Esophagus squamous epithelium (tissue), 5 donors: Measurements from ENCODE around the gene MED26. TPM values are rescaled to one million over a fixed set of nuclear protein-coding genes. Genes with fewer than 3 reads are reported as not detected.

Experiments used
- DNase-seq: peaks from one replicate; lab custom pipeline; 2025; lab: John Stamatoyannopoulos, UW
- H3K27ac ChIP-seq, 4 donors: fragments of 200-600 bp; sonication (generic); one replicate each; pipeline ENCODE4 v1.5.1; 2016 to 2019; ENCODE audit warnings: mild to moderate bottlenecking in 1 of 4
- H3K27me3 ChIP-seq, 4 donors: fragments of 200-600 bp; sonication (generic); 1 replicate in 3 of 4; 2 replicates in 1 of 4; pipeline versions ENCODE4 v1.5.1 to v1.6.0; 2017 to 2021; ENCODE audit warnings: antibody characterized with exemption in 1 of 4
- H3K36me3 ChIP-seq, 3 donors: fragments of 200-600 bp; sonication (generic); one replicate each; pipeline ENCODE4 v1.5.1; 2016 to 2019
- H3K4me1 ChIP-seq, 3 donors: fragments of 200-600 bp; sonication (generic); one replicate each; pipeline ENCODE4 v1.5.1; 2017 to 2019
- H3K4me3 ChIP-seq, 4 donors: fragments of 200-600 bp; sonication (generic); 1 replicate in 3 of 4; 2 replicates in 1 of 4; pipeline ENCODE4 v1.5.1; 2016 to 2019; ENCODE audit warnings: mild to moderate bottlenecking in 2 of 4, moderate library complexity in 1 of 4
- H3K9me3 ChIP-seq, 3 donors: fragments of 200-600 bp; sonication (generic); one replicate each; pipeline ENCODE4 v1.5.1; 2016 to 2019
- CTCF ChIP-seq, 6 experiments: fragments of 450-650 bp in 4 of 6; fragments of 200-600 bp in 2 of 6; sonication (generic) in 2 of 6; IDR thresholded peaks; one replicate each; pipeline ENCODE4 v1.5.1; 2016 to 2019; ENCODE audit warnings: antibody characterized with exemption in 6 of 6, mild to moderate bottlenecking in 4 of 6, moderate library complexity in 4 of 6
- POLR2A ChIP-seq, 4 donors: fragments of 450-650 bp; IDR thresholded peaks; one replicate each; pipeline ENCODE4 v1.6.1; 2017; ENCODE audit warnings: antibody characterized with exemption in 4 of 4, mild to moderate bottlenecking in 4 of 4, moderate library complexity in 3 of 4
- WGBS, 2 donors: methylation state at CpG; one replicate each; pipeline ENCODE4 v1.1.5; 2018; 5-methylcytosine and 5-hydroxymethylcytosine counted together
- intact Hi-C: fragments of 100-400 bp; cut with DNase I; formaldehyde crosslinking; loops from one replicate; pipeline ENCODE4 v1.15.0; 2022
- total RNA-seq, 4 donors: library from RNA; depleted of rRNA; stranded (reverse); fragments of >200 nt; gene quantifications; one replicate each; pipeline ENCODE4 v1.1.0, GENCODE V29; 2016
- donor health status: DM: yes; HTN: yes; CAD: no.

MED26 gene
- total RNA-seq, 4 donors from 2014 or later, result 5.1 to 9.9 (median 8.4) TPM

GRCh38 chr19:16609511-16610200 is 18.3 kb downstream of the MED26 start:
- Histone ChIP-seq H3K27me3 (no peaks in the 10 kb centered on the region), H3K27ac (no peak overlapping the region), H3K4me3 (no peak overlapping the region), H3K4me1 (peaks cover 3 to 79% (median 27%) of the 10 kb centered on the region in 3 donors), H3K9me3 (no peaks in the 10 kb centered on the region), H3K36me3 (peaks cover 0 to 4% (median 0%) of the 10 kb centered on the region in 3 donors)
- intact Hi-C loops, result no loop called here
- no peak for TF ChIP-seq POLR2A (IDR thresholded peaks at IDR 0.05)
- no peak for TF ChIP-seq CTCF (IDR thresholded peaks at IDR 0.05)
- 80 to 90% methylated on average over 5 of the region's 5 CpGs for WGBS, 2 donors
- DNase-seq, result no peak

DNA sequence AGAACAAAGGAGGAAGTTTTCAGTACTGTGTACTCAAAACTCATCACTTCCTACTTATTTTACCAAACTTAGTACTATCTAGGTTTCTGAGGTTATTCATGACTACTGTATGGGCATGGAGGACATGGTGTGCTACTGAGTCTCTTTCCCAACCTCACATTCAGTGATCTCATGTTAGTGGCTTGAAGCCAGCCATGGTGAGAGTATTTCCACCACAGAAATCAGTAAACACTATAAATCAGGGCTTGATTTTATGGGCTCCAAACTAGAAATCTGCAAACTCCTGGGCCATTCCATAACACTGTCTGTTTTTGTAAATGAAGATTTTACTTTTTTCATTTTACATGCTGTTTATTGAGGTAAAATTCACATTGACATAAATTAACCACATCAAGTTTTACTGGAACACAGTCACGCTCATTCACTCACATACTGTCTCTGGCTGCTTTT is 19.7 kb downstream of the MED26 start:
- peaks cover 3 to 77% (median 27%) of the 10 kb centered on the region in 3 donors for H3K4me1 ChIP-seq
- intact Hi-C loops, result no loop called here

GRCh38 chr19:16607819-16608218 is 20.2 kb downstream of the MED26 start:
- Histone ChIP-seq H3K4me3 (no peak overlapping the region), H3K9me3 (no peaks in the 10 kb centered on the region), H3K36me3 (peaks cover 0 to 4% (median 0%) of the 10 kb centered on the region in 3 donors), H3K27ac (peak overlapping the region; percentile 62 to 92 (median 82)), H3K4me1 (peaks cover 3 to 77% (median 27%) of the 10 kb centered on the region in 3 donors), H3K27me3 (no peaks in the 10 kb centered on the region)
- TF ChIP-seq CTCF (IDR thresholded peaks at IDR 0.05) (no peak), POLR2A (IDR thresholded peaks at IDR 0.05) (no peak)
- 78 to 85% methylated on average over 6 to 7 of the region's 12 CpGs for whole genome bisulfite sequencing, 2 donors
- DNase-seq, result no peak
- intact Hi-C loops, result no loop called here

More for the DNA sequence above, 19.7 kb downstream of the MED26 start:
- H3K27me3 ChIP-seq, result no peaks in the 10 kb centered on the region
- peak overlapping the region; percentile 62 to 92 (median 82) for H3K27ac ChIP-seq
- TF ChIP-seq CTCF (IDR thresholded peaks at IDR 0.05) (no peak), POLR2A (IDR thresholded peaks at IDR 0.05) (no peak)
- H3K4me3 ChIP-seq, result no peak overlapping the region
- no peaks in the 10 kb centered on the region for H3K9me3 ChIP-seq
- WGBS, 2 donors, result 90 to 92% methylated on average over 1 of the region's 1 CpG
- peaks cover 0 to 4% (median 0%) of the 10 kb centered on the region in 3 donors for H3K36me3 ChIP-seq
- DNase-seq, result no peak

- no peak for TF ChIP-seq POLR2A (IDR thresholded peaks at IDR 0.05)
- TF ChIP-seq CTCF (IDR thresholded peaks at IDR 0.05), result no peak
- no peak overlapping the region for H3K4me3 ChIP-seq
- no peak for DNase-seq
- no peaks in the 10 kb centered on the region for H3K27me3 ChIP-seq
- WGBS, 2 donors, result 70 to 78% methylated on average over 7 to 8 of the region's 8 CpGs
- H3K4me1 ChIP-seq, result peaks cover 3 to 59% (median 27%) of the 10 kb centered on the region in 3 donors
- intact Hi-C loops, result no loop called here
- H3K9me3 ChIP-seq, result no peaks in the 10 kb centered on the region
- H3K36me3 ChIP-seq, result no peaks in the 10 kb centered on the region
- H3K27ac ChIP-seq, result peak overlapping the region; percentile 4 to 77 (median 50)
These were observed 22.4 kb downstream of the MED26 start for GRCh38 chr19:16605553-16605994.

DNA sequence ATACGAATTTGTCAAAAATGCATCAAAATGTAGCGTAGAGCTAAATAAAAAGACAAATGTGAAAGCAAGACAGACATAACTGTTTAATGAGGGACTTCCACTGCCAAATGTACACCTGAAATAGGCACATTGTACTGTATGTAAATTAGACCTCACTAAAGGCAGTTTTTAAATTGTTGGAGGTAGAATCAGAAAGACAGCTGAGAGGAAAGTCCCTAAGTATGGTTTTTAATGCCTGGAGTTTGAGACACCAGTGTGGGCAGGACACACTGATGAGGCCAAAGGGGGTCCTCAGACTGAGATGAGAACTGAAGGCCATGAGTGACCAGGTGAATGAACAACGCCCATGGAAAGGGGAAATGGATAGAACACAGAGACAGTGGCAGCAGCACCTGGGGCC is 22.9 kb downstream of the MED26 start:
- no peak overlapping the region for H3K4me3 ChIP-seq
- H3K27ac ChIP-seq, result peak overlapping the region in 1 of 4 donors; percentile 77
- H3K4me1 ChIP-seq, result peaks cover 3 to 61% (median 27%) of the 10 kb centered on the region in 3 donors
- WGBS, 2 donors, result 86 to 91% methylated on average over 3 of the region's 3 CpGs
- intact Hi-C loops, result no loop called here
- no peaks in the 10 kb centered on the region for H3K27me3 ChIP-seq
- no peaks in the 10 kb centered on the region for H3K36me3 ChIP-seq
- DNase-seq, result no peak
- no peak for TF ChIP-seq CTCF (IDR thresholded peaks at IDR 0.05)
- no peaks in the 10 kb centered on the region for H3K9me3 ChIP-seq
